GM21619 (cell line): ENCODE data around the gene MLLT3.
"Not testable (repeated sequence)": the region's sequence is repeated elsewhere in the genome, so short reads cannot be mapped to it uniquely, and the experiment has no call there.

Experiments
- ATAC-seq: cut with Tn5 transposase; IDR thresholded peaks from one replicate; pipeline ENCODE4 v1.9.1; 2021; ENCODE audit not compliant: unreplicated experiment

The MLLT3 gene

DNA sequence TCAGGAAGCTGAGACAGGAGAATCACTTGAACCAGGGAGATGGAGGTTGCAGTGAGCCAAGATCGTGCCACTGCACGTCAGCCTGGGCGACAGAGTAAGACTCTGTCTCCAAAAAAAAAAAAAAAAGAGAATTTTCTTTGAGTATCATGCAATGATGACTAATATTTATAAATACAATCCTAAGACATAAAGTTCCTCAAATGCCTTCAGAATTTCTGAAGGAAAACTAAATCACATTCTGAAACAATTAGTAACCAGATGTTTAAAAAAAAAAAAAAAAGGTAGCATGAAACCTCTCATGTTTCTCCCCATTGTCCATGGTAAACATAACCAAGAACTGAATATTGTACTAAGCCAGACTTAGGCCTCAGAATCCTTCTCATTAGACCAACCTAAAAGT, 23.1 kb downstream of the MLLT3 start:
- ATAC-seq = no peak

DNA sequence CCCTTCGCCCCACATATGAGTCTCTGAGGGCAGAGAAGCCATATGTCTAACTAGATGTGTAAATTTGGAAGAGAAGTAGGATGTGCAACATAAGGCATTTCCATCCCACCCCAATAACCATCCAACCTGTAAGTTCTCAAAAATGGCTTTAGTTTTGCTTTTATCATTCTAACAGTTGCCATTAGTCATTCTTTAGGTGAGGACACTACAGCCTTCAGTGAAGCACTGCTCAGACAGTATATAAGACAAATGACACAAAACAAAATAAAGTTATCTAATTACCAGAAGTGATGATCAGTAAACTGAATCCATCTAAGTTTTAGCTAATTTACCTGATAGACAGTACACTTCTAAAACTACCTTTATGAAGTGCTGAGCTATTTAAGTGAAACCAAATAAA, 23.9 kb downstream of the MLLT3 start:
- no peak for ATAC-seq

DNA sequence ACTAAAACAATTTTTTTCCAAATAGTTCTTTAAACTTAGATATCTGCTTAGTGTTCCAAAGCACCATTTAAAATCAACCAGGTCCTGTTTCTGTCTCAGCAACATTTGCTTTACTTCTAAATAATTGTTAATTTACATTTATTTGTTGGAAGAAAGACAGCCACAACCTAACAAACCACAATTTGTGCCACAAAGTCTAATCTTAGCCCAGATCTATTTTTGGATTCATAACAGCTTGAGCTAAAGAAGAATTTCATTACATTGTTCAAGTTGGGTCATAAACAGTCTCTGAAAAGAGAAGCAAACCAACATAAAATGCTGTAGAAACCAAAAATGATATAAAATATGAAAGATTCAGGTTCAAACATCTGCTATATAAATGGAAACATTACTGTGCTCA, 24.4 kb downstream of the MLLT3 start:
- ATAC-seq = no peak

DNA sequence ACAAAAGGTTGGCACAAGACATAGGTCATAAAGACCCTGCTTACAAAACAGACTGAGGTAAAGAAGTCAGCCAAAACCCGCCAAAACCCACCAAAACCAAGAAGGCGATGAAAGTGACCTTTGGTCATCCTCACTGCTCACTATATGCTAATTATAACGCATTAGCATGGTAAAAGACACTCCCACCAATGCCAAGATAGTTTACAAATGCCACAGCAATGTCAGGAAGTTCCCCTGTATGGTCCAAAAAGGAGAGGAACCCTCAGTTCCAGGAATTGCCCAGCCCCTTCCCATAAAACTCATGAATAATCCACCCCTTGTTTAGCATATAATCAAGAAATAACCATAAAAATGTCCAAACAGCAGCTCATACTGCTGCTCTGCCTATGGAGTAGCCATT, 27.7 kb downstream of the MLLT3 start:
- ATAC-seq = no peak

DNA sequence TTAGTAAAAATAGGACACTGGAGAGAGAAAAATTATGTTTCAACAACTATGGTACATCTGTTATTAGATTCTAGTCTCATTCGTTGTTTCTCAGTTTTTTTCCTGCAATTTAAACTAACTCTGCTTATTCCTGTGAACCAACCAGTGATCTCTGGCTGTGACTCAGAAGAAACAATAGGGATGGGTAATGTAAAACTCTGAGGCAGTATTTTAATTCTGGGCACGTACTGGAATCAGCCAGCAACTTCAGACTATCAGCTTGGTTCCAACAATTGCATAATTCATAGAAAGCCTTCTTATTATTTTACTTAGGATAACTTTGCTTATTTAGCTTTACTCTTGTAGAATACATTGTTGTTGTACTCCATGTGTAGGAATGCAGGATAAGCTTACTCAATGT, 28.8 kb downstream of the MLLT3 start:
- ATAC-seq = no peak

DNA sequence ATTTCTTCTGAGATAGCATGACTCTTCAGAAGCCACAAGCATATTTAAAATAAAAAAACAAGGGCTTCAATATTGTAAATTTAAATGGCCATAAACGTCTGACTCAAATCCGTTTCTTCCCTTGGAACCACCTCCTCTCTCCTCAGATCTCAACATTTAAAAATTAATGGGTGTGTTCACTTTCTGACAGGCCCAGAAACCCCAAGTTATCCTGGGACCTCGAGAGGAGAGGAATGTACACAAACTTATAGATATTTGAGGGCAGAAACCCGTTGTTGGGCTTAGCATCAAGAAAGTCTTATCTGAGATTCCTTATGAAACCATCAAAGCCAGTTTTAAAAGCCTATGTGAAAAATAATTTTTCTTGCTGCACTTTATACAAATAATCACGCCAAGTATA, 29.2 kb downstream of the MLLT3 start:
- ATAC-seq = no peak

DNA sequence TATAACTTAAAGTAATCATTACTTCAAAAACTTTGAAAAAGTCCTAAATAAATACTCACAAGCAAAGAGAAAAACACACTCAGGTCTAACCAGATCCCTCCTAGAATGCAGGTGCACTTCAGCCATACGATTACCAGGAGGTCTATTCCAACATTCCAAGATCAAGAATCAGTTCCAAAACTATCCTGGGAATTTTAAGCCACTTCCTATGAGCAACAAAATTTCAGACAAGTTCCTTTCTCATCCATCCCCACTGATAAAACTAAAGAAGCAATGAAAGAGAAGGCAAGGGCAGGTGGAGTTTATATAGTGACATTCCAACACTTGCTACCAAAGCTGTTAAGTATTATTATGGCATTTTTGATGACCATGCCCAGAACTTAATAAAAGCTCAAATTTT, 29.6 kb downstream of the MLLT3 start:
- ATAC-seq = no peak

DNA sequence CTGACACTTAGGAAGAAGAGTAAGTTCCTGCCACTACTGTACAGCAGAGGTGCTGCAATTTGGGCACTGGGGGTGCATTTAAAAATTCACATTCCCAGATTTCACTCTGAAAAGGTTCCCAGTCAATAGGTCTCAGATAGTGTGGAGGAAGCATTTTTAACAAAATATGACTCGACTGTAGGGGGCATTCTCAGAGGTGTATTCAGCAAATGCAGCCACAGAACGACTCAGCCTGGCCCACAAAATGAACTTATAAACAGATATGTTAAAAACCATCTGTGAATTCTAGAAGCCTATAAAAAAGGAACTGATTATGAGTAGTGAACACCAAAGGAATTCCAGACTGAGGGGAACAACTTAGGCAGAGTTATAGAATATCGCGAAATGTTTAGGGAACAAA, 31.1 kb downstream of the MLLT3 start:
- no peak for ATAC-seq

DNA sequence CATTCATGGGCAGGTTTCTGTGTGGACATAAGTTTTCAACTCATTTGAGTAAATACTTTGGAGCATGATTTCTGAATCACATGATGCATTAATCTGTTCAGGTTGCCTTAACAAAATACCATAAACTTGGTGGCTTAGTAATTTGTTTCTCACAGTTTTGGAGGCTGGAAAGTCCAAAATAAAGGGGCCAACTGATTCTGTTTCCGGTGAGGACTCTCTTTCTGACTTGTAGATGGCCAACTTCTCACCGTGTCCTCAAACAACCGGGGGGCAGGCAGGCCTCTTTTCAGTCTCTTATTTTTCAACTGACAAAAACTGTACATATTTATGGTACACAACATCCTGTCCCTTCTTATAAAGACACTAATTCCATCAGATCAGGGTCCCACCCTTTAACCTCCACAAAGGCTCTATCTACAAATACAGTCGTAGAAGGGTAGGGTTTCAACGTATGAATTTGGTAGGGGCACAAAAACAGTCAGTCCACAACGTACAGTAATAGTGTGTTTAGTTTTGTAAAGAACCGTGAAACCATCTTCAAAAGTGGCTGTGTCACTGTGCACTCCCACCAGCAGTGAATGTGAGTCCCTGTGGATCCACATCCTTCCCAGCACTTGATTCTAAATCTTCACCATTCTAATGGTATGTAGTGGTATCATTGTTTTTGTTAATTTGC, 37.2 kb downstream of the MLLT3 start:
- ATAC-seq = no peak

DNA sequence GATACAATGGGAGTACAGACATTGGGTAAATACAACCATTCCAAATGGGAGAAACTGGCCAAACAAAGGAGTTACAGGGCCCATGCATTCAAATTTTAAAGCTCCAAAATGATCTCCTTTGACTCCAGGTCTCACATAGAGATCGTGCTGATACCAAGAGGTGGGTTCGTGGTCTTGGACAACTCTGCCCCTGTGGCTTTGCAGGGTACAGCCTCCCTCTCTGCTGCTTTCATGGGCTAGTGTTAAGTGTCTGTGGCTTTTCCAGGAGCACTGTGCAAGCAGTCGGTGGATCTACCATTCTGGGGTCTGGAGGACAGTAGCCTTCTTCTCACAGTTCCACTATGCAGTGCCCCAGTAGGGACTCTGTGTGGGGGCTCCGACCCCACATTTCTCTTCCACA, 39.2 kb downstream of the MLLT3 start:
- ATAC-seq = not testable (repeated sequence)

DNA sequence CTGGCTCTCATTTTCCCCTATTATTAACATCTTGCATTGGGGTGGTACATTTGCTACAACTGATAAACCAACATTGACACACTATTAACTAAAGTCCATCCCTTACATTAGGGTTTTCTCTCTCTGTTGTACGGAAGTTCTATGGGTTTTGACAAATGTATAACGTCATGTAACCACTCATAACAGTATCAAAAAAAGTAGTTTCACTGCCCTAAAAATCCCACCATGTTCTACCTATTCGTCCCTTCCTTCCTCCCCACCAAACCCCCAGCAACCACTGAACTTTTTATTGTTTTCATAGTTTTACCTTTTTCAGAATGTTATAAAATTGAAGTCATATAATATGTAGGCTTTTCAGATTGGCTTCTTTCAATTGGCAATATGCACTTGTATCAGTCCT, 40.1 kb downstream of the MLLT3 start:
- peak; percentile 55 for ATAC-seq

DNA sequence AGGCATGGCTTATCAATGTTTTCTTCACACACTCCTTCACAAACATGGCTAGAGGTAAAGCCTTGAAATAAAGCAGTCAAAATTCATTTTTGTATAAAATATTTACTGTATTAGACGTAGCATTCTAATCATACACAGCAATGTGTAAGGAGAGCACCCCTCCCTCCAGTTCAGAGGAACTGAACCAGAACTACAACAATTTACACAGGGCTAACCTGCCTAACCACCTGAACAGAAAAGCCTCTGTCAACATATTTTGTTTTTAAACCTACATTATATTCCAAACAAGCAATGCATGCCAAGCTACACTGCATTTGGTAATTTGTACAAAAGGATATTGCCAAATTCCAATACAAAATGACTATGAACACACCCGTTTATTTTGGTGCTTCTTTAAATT, 41.6 kb downstream of the MLLT3 start:
- no peak for ATAC-seq

DNA sequence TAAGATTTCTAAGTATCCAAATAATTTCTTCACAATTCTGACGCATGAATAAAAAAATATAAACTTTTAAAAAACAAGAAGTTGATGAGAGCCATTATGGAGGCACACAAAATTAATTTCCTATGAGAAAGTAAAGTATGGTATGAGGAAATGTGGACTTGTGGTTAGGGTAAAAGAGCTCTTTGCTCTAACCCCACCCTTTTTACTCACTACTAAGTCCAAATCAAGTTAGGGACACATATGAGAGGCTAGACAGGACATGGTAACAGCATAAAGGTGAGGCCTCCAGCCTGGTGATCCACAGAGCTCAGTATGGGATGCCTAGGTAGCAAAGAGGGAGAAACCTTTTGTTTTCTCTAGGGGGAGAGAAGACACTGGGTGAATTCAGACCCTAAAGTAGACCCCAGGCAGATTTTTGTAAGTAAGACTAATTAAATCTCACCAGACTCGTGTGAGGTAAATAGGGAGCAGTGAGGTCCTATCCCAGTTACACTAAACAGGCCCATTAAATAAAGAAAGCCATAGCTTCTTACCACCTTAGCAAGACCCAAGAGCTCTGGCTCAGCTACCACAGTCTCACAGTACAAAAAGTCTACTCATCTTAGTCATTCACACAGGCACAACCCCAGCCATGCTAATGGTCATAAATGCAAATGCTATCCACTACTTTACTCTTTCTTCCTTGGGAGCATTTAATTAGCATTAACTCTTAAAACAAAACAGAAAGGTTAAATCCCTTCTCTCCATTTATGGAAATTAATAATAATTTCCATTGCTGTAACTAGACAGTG, 42.6 kb downstream of the MLLT3 start:
- no peak for ATAC-seq

DNA sequence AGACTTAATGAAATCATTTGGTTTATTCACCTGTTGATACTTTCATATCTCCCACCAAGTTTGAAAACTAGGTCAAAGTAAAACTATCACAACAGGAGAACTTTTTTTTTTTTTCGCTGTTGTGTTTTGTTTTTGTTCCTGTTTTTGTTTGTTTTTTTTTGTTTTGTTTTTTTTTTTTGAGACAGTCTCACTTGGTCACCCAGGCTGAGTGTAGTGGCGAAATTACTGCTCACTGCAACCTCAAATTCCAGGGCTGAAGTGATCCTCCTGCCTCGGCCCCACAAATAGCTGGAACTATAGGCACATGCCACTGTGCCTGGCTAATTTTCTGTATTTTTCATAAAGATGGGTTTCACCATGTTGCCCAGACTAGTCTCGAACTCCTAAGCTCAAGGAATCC, 49.3 kb downstream of the MLLT3 start:
- no peak for ATAC-seq

DNA sequence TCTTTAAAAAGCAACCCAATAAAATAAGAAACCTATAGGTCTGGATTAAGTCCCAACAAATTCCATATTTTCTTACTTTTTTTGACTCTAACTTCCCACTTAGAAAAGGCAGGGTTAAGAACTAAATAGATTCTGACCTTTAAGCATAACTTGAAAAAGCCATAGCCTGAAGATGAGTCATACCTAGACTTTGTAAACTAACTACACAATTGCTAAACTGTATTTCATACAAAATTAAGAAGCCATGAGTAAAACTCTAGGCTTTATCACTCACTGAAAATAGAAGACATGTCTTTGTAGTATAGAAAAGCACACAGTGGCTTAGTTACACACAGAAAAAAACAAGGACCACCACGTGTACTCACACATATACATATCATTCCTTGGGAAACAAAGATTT, 51.5 kb downstream of the MLLT3 start:
- ATAC-seq = no peak

DNA sequence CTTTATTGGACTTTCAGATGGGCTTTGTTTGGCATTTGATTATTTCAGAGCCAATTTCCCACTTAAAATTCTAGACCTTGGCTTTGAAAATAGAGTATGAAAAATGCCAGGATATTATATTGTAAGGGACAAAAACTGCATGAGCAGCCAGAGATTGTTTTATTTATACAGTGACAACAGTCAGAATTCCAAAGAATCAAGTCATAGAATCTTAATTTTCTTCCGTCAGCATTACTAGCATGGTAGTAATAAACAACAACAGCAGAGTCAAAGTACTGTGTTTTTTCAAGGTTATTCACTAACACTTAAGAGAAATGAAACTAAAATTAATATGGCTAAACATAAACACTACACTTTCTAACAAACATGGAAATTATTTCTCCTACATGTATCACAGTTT, 52.2 kb downstream of the MLLT3 start:
- no peak for ATAC-seq

DNA sequence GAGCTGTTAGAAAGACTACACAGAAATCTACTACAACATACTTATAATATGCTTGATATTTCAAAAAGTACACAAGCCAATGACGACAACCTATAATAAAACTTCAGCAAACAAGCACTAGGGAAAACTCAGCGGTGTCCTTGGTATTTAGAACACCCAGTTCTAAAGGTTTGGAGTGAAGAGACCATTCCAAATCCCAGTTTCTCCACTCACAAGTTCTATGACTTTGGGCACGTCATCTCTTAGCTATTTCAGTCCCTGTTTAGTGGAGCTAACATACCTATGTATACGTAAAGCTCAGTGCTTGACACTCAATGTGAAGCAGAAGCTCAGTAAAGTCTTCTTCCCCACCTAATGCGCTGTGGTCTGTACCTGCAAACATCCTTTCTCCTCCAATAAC, 52.8 kb downstream of the MLLT3 start:
- ATAC-seq = no peak

DNA sequence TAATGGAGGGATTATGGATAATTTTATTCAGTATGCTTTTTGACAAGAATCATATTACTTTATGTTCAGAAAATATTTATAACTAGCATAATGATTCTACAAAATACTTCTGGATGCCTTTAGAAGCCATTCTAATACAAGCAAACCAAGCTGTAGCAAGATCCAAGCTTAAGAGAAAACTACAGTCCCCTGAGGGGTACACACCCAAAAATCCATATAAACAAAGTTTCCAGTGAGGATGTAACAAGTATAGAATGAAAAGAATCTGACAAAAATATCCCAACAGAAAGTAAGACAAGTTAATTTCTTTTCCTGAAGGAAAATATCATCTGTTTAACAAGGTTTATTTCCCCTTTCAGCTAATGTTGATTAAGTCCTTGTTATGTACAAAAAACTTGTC, 53.9 kb downstream of the MLLT3 start:
- ATAC-seq = no peak

DNA sequence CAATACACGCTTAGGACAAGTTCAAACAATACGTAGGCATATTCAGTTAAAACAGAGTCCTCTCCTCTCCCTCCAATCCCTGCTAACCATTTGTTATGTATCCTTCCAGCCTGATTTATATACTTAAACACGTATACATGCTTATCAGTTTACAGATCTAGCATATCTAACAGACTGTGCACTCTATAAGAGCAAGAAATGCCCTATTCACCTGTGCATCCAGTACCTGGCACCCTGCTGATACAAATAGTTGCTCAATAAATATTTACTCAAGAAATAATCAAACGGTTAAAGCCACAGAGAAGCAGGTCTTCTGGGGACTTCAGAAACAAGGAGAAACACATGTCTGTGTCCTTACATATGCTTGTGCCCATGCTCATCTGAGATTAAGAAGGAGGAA, 55.9 kb downstream of the MLLT3 start:
- no peak for ATAC-seq

DNA sequence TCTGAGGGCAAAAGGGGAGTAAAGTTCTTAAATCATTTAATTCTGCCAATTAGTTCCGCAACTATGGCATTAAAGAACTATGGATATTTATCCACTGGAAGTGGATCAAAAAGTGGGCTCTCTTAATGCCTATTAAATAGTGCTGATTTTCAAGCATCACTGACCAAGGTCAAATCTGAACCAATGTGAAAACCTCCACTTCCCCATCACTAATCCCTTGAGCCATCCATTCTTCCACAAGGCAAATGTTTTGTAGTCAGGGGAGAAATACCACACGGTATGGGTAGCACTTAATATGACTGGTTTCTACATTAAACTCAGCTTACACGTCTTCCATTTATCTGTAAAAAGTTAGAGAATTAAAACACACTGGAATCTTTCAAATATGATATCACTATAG, 57.6 kb downstream of the MLLT3 start:
- no peak for ATAC-seq

DNA sequence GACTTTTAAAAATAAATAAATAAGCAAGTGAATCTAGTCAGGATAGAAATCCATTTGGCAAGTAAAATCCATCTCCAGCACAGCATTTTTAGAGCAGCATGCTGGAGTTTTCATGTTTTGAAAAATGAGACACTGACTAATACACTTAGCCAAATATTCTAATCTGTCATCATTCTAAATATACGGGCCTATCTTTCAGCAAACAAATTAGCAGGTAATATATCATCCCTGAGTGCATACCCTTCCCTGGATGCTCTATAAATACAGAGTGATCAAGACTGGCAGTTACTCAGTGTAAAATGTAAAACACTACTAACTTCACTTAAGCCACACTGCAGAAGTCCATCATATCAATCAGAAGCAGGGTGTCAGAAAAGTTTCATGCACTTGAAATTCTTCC, 58.4 kb downstream of the MLLT3 start:
- ATAC-seq = no peak

DNA sequence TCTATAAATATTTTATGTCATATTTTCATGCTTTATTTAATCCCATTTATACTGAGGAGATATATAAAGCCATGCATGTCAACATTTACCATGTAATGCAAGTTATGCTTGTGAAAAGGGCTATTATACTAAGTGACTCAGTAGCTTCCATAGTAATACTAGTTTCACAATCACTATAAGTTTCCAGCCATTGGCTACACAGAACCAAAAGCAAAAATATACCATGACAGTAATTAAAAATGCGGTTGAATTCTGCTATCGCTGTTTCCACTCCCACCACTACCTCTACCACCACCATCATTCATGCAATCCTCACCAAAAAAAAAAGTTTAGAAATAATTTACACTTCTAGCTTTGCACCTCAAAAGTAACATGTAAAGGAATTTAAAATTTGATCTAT, 60.2 kb downstream of the MLLT3 start:
- ATAC-seq = peak; percentile 38

DNA sequence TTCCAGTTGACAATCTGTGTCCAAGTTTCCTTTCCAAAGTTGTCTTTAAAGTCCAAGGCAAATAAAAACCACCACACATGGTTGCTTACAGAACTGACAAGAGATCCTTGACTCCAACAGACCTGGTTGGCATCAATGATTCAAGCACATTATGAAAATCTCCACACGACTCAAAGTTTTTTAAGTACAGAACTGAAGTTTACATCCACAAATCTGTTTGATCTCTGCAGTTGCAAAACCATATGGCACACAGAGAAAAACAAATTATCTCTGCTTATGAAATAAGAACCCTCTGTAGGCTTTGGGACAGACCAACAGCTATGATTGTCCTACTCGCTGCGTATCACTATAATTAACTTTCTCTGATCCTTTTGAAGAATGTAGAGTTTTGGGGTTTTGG, 60.8 kb downstream of the MLLT3 start:
- ATAC-seq = no peak
